DLD1 (cell line): ENCODE data around the gene LYL1.

ENCODE experiments used
- in situ Hi-C: cut with HindIII; loops from 2 replicates; pipeline ENCODE4 v1.10.0; 2017; ENCODE audit warnings: low sequenced_read_pairs

Gene LYL1

GRCh38 chr19:13110099-13110610, 7.5 kb upstream of the LYL1 start:
- in situ Hi-C loops, result no loop called here

GRCh38 chr19:13109361-13110098, 6.9 kb upstream of the LYL1 start:
- in situ Hi-C loops, result no loop called here

GRCh38 chr19:13104848-13105711, 2.4 kb upstream of the LYL1 start:
- in situ Hi-C loops, result no loop called here

GRCh38 chr19:13104360-13104847, 1.7 kb upstream of the LYL1 start:
- in situ Hi-C loops, result no loop called here

- in situ Hi-C loops, result no loop called here
Measured at GRCh38 chr19:13103581-13104359, 1.1 kb upstream of the LYL1 start.

- in situ Hi-C loops, result no loop called here
Measured at GRCh38 chr19:13102416-13102665, 317 bp downstream of the LYL1 start.

- in situ Hi-C loops, result no loop called here
Measured at GRCh38 chr19:13101590-13102415, 855 bp downstream of the LYL1 start.

GRCh38 chr19:13100841-13101589, 1.6 kb downstream of the LYL1 start:
- in situ Hi-C loops, result no loop called here

- in situ Hi-C loops, result no loop called here
Measured at GRCh38 chr19:13100031-13100588, 2.5 kb downstream of the LYL1 start.

- in situ Hi-C loops, result no loop called here
Measured at GRCh38 chr19:13099073-13099999, 3.3 kb downstream of the LYL1 start.

GRCh38 chr19:13098277-13099072, 4.2 kb downstream of the LYL1 start:
- in situ Hi-C loops, result no loop called here

- in situ Hi-C loops, result no loop called here
Measured at GRCh38 chr19:13097463-13098258, 5.0 kb downstream of the LYL1 start.

GRCh38 chr19:13097033-13097462, 5.6 kb downstream of the LYL1 start:
- in situ Hi-C loops, result no loop called here

- in situ Hi-C loops, result no loop called here
Measured at GRCh38 chr19:13095934-13096927, 6.4 kb downstream of the LYL1 start.

GRCh38 chr19:13095393-13095784, 7.3 kb downstream of the LYL1 start:
- in situ Hi-C loops, result no loop called here
